HG03378 (cell line): ENCODE results near the gene PTN.
"Not testable (repeated sequence)": the region's sequence is repeated elsewhere in the genome, so short reads cannot be mapped to it uniquely, and the experiment has no call there.

Experiments
- ATAC-seq: cut with Tn5 transposase; IDR thresholded peaks from one replicate; pipeline ENCODE4 v1.9.1; 2021; ENCODE audit warnings: mild to moderate bottlenecking, moderate library complexity; ENCODE audit not compliant: unreplicated experiment

The PTN gene

DNA sequence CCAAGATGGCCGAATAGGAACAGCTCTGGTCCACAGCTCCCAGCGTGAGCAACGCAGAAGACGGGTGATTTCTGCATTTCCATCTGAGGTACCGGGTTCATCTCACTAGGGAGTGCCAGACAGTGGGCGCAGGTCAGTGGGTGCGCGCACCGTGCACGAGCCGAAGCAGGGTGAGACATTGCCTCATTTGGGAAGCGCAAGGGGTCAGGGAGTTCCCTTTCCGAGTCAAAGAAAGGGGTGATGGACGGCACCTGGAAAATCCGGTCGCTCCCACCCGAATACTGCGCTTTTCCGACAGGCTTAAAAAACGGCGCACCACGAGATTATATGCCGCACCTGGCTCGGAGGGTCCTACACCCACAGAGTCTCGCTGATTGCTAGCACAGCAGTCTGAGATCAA lies 161.9 kb downstream of the PTN start:
- not testable (repeated sequence) for ATAC-seq
